ENCODE measurements around the gene SRXN1.

Gene SRXN1

GRCh38 chr20:626579-626978 is 26.4 kb downstream of the SRXN1 start:
- TF ChIP-seq CTCF (IDR thresholded peaks at IDR 0.05) = no peak
- no peak overlapping the region for H3K4me3 ChIP-seq
- H3K9me3 ChIP-seq = no peaks in the 10 kb centered on the region
- intact Hi-C loops (cut with DNase I; ENCODE audit: low total_unique reads) = no loop called here
- H3K36me3 ChIP-seq = no peaks in the 10 kb centered on the region
- no peak overlapping the region for H3K27ac ChIP-seq
- no peak for DNase-seq
- H3K27me3 ChIP-seq = peaks cover 0 to 15% of the 10 kb centered on the region in 2 donors
- no peaks in the 10 kb centered on the region for H3K4me1 ChIP-seq

- Histone ChIP-seq H3K4me1 (no peaks in the 10 kb centered on the region), H3K36me3 (no peaks in the 10 kb centered on the region), H3K27me3 (peaks cover 0 to 25% of the 10 kb centered on the region in 2 donors), H3K9me3 (no peaks in the 10 kb centered on the region), H3K4me3 (no peak overlapping the region), H3K27ac (no peak overlapping the region)
- intact Hi-C loops (cut with DNase I; ENCODE audit: low total_unique reads) = no loop called here
- TF ChIP-seq CTCF (IDR thresholded peaks at IDR 0.05) = no peak
- no peak for DNase-seq
These were observed 27.6 kb downstream of the SRXN1 start for GRCh38 chr20:625360-625932.

GRCh38 chr20:623704-624103 is 29.3 kb downstream of the SRXN1 start:
- H3K27me3 ChIP-seq = peaks cover 0 to 34% of the 10 kb centered on the region in 2 donors
- no peaks in the 10 kb centered on the region for H3K9me3 ChIP-seq
- H3K4me1 ChIP-seq = no peaks in the 10 kb centered on the region
- DNase-seq = no peak
- no peak overlapping the region for H3K27ac ChIP-seq
- intact Hi-C loops (cut with DNase I; ENCODE audit: low total_unique reads) = no loop called here
- H3K36me3 ChIP-seq = no peaks in the 10 kb centered on the region
- no peak for TF ChIP-seq CTCF (IDR thresholded peaks at IDR 0.05)
- no peak overlapping the region for H3K4me3 ChIP-seq

- intact Hi-C loops (cut with DNase I; ENCODE audit: low total_unique reads) = no loop called here
- H3K9me3 ChIP-seq = peaks cover 0 to 6% (median 5%) of the 10 kb centered on the region in 3 donors
- TF ChIP-seq CTCF (IDR thresholded peaks at IDR 0.05) = no peak
- H3K4me1 ChIP-seq = no peaks in the 10 kb centered on the region
- no peak for DNase-seq
- H3K27ac ChIP-seq = no peak overlapping the region
- peaks cover 0 to 34% of the 10 kb centered on the region in 2 donors for H3K27me3 ChIP-seq
- no peaks in the 10 kb centered on the region for H3K36me3 ChIP-seq
- H3K4me3 ChIP-seq = no peak overlapping the region
These were observed 30.0 kb downstream of the SRXN1 start for GRCh38 chr20:623021-623420.

GRCh38 chr20:622161-622560 is 30.8 kb downstream of the SRXN1 start:
- H3K9me3 ChIP-seq = peaks cover 0 to 13% (median 6%) of the 10 kb centered on the region in 3 donors
- H3K36me3 ChIP-seq = no peaks in the 10 kb centered on the region
- no peak overlapping the region for H3K27ac ChIP-seq
- no peak for TF ChIP-seq CTCF (IDR thresholded peaks at IDR 0.05)
- H3K4me3 ChIP-seq = no peak overlapping the region
- no peaks in the 10 kb centered on the region for H3K4me1 ChIP-seq
- no peak for DNase-seq
- H3K27me3 ChIP-seq = peaks cover 0 to 36% of the 10 kb centered on the region in 2 donors
- intact Hi-C loops (cut with DNase I; ENCODE audit: low total_unique reads) = no loop called here

Measured in tibial artery (tissue), 4 donors.